Ovary (tissue), 9 donors: ENCODE measurements around the gene POLR1E. TPM values are rescaled to one million over a fixed set of nuclear protein-coding genes. Genes with fewer than 3 reads are reported as not detected.

Experiments used
- DNase-seq, 5 donors: peaks; one replicate each; pipeline ENCODE4 v3.0.0-alpha.2; 2019 to 2020
- H3K27ac ChIP-seq, 2 donors: fragments of 200-600 bp; one replicate each; pipeline versions ENCODE4 v1.5.1 to v1.8.0; 2019 to 2022
- H3K27me3 ChIP-seq: fragments of 200-600 bp; one replicate; pipeline ENCODE4 v1.8.0; 2022
- H3K36me3 ChIP-seq: fragments of 200-600 bp; sonication (generic); one replicate; pipeline ENCODE4 v1.5.1; 2019
- H3K4me1 ChIP-seq: one replicate; pipeline ENCODE4 v1.8.1; 2013; ENCODE audit warnings: mild to moderate bottlenecking, moderate library complexity; ENCODE audit not compliant: insufficient read depth
- H3K4me3 ChIP-seq: fragments of 200-600 bp; sonication (generic); one replicate; pipeline ENCODE4 v1.5.1; 2017
- H3K9me3 ChIP-seq, 2 donors: fragments of 200-600 bp in 1 of 2; sonication (generic) in 1 of 2; one replicate each; pipeline versions ENCODE4 v1.5.1 to v1.8.1; 2013 to 2019; ENCODE audit warnings: mild to moderate bottlenecking in 1 of 2, moderate library complexity in 1 of 2
- CTCF ChIP-seq, 3 donors: fragments of 450-650 bp in 2 of 3; fragments of 200-600 bp in 1 of 3; IDR thresholded peaks; one replicate each; pipeline versions ENCODE4 v1.5.1 to v1.8.0; 2016 to 2022; ENCODE audit warnings: antibody characterized with exemption in 3 of 3, mild to moderate bottlenecking in 1 of 3
- EP300 ChIP-seq: sonication (generic); formaldehyde crosslinking; IDR thresholded peaks from one replicate; pipeline ENCODE4 v1.6.1; 2017; ENCODE audit warnings: antibody characterized with exemption
- POLR2A ChIP-seq: fragments of 450-650 bp; IDR thresholded peaks from one replicate; pipeline ENCODE4 v1.6.1; 2017; ENCODE audit warnings: antibody characterized with exemption, mild to moderate bottlenecking, moderate library complexity
- WGBS, 3 donors: extraction: QIAGEN DNeasy Blood & Tissue Kit in 1 of 3; methylation state at CpG; one replicate each; pipeline versions ENCODE4 v1.1.5 to v1.1.7; 2013 to 2017; 5-methylcytosine and 5-hydroxymethylcytosine counted together
- intact Hi-C, 4 donors: fragments of 100-400 bp; cut with DNase I; formaldehyde crosslinking; loops; one replicate each; pipeline versions ENCODE4 v1.11.0 to v1.15.1; 2022 to 2023
- polyA plus RNA-seq, 2 donors: library from polyadenylated mRNA; stranded (reverse); fragments of 200-250 nt in 1 of 2; fragments of 350-450 nt in 1 of 2; fragmentation: Illumina TruSeq in 1 of 2; extraction: RNeasy Lipid Tissue Mini Kit (QIAGEN cat#74804) in 1 of 2; gene quantifications; one replicate each; pipeline ENCODE4 v1.2.3, GENCODE V29; 2013 to 2014
- total RNA-seq, 7 donors: library from RNA; depleted of rRNA in 2 of 7; stranded (reverse); fragments of >200 nt in 2 of 7; fragmentation: NEBNext Ultra II Directional in 3 of 7; extraction: Animal tissue kit (Norgen Biotek cat#: 25700) in 3 of 7; gene quantifications; one replicate each; pipeline versions ENCODE4 v1.1.0 to v1.2.4, GENCODE V29; 2016 to 2023
- donor health status: DM: no; HTN: no; CAD: no; lungs with moderate emphysema.
- donor health status: DM: no; HTN: no; CAD: no.
- donor health status: Bipolar disorder and iron deficiency.
- donor health status: DM: yes; HTN: yes; CAD: no.
- donor health status: DM: no; HTN: no; CAD: no.
- donor health status: DM: yes; HTN: yes; CAD: no.

Gene POLR1E
- total and polyA plus RNA-seq, 9 donors = 26.3 to 48.9 (median 39.1) TPM

- intact Hi-C loops = loop anchor here in 1 of 4 donors (10.0 kb wide), 1 partner anchor 894 kb away; no protein-coding TSS in a partner anchor
- Histone ChIP-seq H3K4me3 (no peak overlapping the region), H3K36me3 (no peaks in the 10 kb centered on the region), H3K27me3 (no peaks in the 10 kb centered on the region), H3K9me3 (no peaks in the 10 kb centered on the region), H3K27ac (no peak overlapping the region), H3K4me1 (peaks cover 4% of the 10 kb centered on the region)
- 72 to 78% (median 76%) methylated on average over 3 of the region's 3 CpGs for WGBS, 3 donors
- DNase-seq = no peak
- no peak for TF ChIP-seq POLR2A
- TF ChIP-seq EP300 = no peak
- TF ChIP-seq CTCF (IDR thresholded peaks at IDR 0.05) = no peak
Observed at GRCh38 chr9:37480759-37481158, 5.0 kb upstream of the POLR1E start.

DNA sequence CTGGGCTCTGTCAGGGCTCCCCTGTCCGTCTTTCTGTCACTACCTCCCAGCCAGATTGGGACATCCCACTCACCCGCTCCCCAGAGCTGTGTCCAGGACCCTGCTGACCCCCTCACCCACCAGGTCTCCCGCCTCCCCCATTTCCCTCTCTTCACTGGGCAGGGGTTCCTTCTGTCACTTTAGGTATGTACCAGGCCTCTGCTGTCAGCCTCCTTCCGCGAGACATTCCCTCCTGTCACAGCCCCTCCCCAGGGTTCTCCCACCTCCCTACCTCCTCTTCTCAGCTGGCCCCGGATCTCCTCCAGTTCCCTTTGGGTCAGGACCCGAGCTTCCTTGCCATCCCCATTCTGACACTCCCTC lies 488 bp downstream of the POLR1E start:
- intact Hi-C loops = loop anchor here in 2 of 4 donors (2.0 to 10.0 kb wide), 3 partner anchors 71 to 889 kb away; no protein-coding TSS in a partner anchor
- TF ChIP-seq CTCF (IDR thresholded peaks at IDR 0.05) = no peak
- no peak for TF ChIP-seq POLR2A
- TF ChIP-seq EP300 = no peak
- Histone ChIP-seq H3K4me3 (peak overlapping the region; percentile 84), H3K4me1 (peaks cover 9% of the 10 kb centered on the region), H3K9me3 (no peaks in the 10 kb centered on the region), H3K36me3 (no peaks in the 10 kb centered on the region), H3K27ac (peak overlapping the region in 1 of 2 donors; percentile 59), H3K27me3 (no peaks in the 10 kb centered on the region)
- 0 to 2% (median 1%) methylated on average over 7 of the region's 7 CpGs for WGBS, 3 donors
- no peak for DNase-seq

GRCh38 chr9:37486616-37487548 lies 1.1 kb downstream of the POLR1E start:
- no peak for TF ChIP-seq CTCF (IDR thresholded peaks at IDR 0.05)
- TF ChIP-seq POLR2A = no peak
- Histone ChIP-seq H3K4me3 (peak overlapping the region; percentile 84), H3K27ac (no peak overlapping the region), H3K4me1 (peaks cover 9% of the 10 kb centered on the region), H3K36me3 (no peaks in the 10 kb centered on the region), H3K27me3 (no peaks in the 10 kb centered on the region), H3K9me3 (no peaks in the 10 kb centered on the region)
- DNase-seq = peak in 4 of 5 donors; percentile 41 to 60 (median 46)
- intact Hi-C loops = loop anchor here in 2 of 4 donors (2.0 to 10.0 kb wide), 3 partner anchors 72 to 888 kb away; no protein-coding TSS in a partner anchor
- 3 to 6% (median 3%) methylated on average over 7 of the region's 7 CpGs for WGBS, 3 donors

GRCh38 chr9:37491939-37492338 lies 6.2 kb downstream of the POLR1E start:
- no peak overlapping the region for H3K27ac ChIP-seq
- DNase-seq = no peak
- TF ChIP-seq POLR2A = no peak
- TF ChIP-seq CTCF (IDR thresholded peaks at IDR 0.05) = no peak
- TF ChIP-seq EP300 = no peak

More at GRCh38 chr9:37491939-37492338, 6.2 kb downstream of the POLR1E start:
- H3K4me3 ChIP-seq = no peak overlapping the region
- intact Hi-C loops = no loop called here
- no peaks in the 10 kb centered on the region for H3K27me3 ChIP-seq
- H3K4me1 ChIP-seq = no peaks in the 10 kb centered on the region
- 86 to 100% (median 96%) methylated on average over 1 of the region's 1 CpG for WGBS, 3 donors
- no peaks in the 10 kb centered on the region for H3K36me3 ChIP-seq
- no peaks in the 10 kb centered on the region for H3K9me3 ChIP-seq
